Rectal smooth muscle tissue (tissue), 1 donor: Measurements from ENCODE around the gene NAPSA.

Source experiments
- H3K27ac ChIP-seq: one replicate; pipeline ENCODE4 v1.7.0; 2013; ENCODE audit warnings: low read depth, low read length, inconsistent platforms
- H3K27me3 ChIP-seq: one replicate; pipeline ENCODE4 v1.7.0; 2013; ENCODE audit warnings: low read length; ENCODE audit not compliant: control insufficient read depth, insufficient read depth
- H3K36me3 ChIP-seq: one replicate; pipeline ENCODE4 v1.7.0; 2013; ENCODE audit warnings: low read length; ENCODE audit not compliant: control insufficient read depth, insufficient read depth
- H3K4me1 ChIP-seq: one replicate; pipeline ENCODE4 v1.7.0; 2013; ENCODE audit warnings: low read length; ENCODE audit not compliant: control insufficient read depth, insufficient read depth
- H3K4me3 ChIP-seq: one replicate; pipeline ENCODE4 v1.7.0; 2013; ENCODE audit warnings: low read length
- H3K9ac ChIP-seq: one replicate; pipeline ENCODE4 v1.7.0; 2013; ENCODE audit warnings: low read length

NAPSA gene

GRCh38 chr19:50365434-50366306 lies at the start of gene NAPSA:
Gene NAPSA (minus strand): TSS chr19:50365639. CDS start chr19:50365621, 18 bp downstream.
- H3K36me3 ChIP-seq = no peaks in the 10 kb centered on the region
- no peak within 1 kb of the TSS for H3K4me3 ChIP-seq
- H3K4me1 ChIP-seq = no peaks in the 10 kb centered on the region
- no peaks in the 10 kb centered on the region for H3K27me3 ChIP-seq
- H3K9ac ChIP-seq = no peak within 1 kb of the TSS
- no peak within 1 kb of the TSS for H3K27ac ChIP-seq

- Histone ChIP-seq H3K27ac (no peak overlapping the region), H3K27me3 (peaks cover 4% of the 10 kb centered on the region), H3K4me1 (no peaks in the 10 kb centered on the region), H3K4me3 (no peak overlapping the region), H3K9ac (no peak overlapping the region), H3K36me3 (peaks cover 2% of the 10 kb centered on the region)
Observed at GRCh38 chr19:50413531-50413930, 48.1 kb upstream of the NAPSA start.

- H3K9ac ChIP-seq = no peak overlapping the region
- peaks cover 2% of the 10 kb centered on the region for H3K36me3 ChIP-seq
- H3K4me3 ChIP-seq = no peak overlapping the region
- H3K27me3 ChIP-seq = no peaks in the 10 kb centered on the region
- no peaks in the 10 kb centered on the region for H3K4me1 ChIP-seq
- H3K27ac ChIP-seq = no peak overlapping the region
Observed at GRCh38 chr19:50413096-50413495, 47.7 kb upstream of the NAPSA start.

- no peaks in the 10 kb centered on the region for H3K4me1 ChIP-seq
- no peak overlapping the region for H3K4me3 ChIP-seq
- H3K27me3 ChIP-seq = no peaks in the 10 kb centered on the region
- H3K36me3 ChIP-seq = peaks cover 2% of the 10 kb centered on the region
- H3K9ac ChIP-seq = no peak overlapping the region
- H3K27ac ChIP-seq = no peak overlapping the region
Observed at GRCh38 chr19:50412419-50412818, 47.0 kb upstream of the NAPSA start.

- H3K36me3 ChIP-seq = peaks cover 2% of the 10 kb centered on the region
Observed at GRCh38 chr19:50410109-50410508, 44.7 kb upstream of the NAPSA start.

GRCh38 chr19:50409347-50409746 lies 43.9 kb upstream of the NAPSA start:
- Histone ChIP-seq H3K4me3 (no peak overlapping the region), H3K9ac (no peak overlapping the region), H3K27ac (no peak overlapping the region), H3K27me3 (no peaks in the 10 kb centered on the region), H3K4me1 (no peaks in the 10 kb centered on the region), H3K36me3 (peaks cover 2% of the 10 kb centered on the region)

More at GRCh38 chr19:50410109-50410508, 44.7 kb upstream of the NAPSA start:
- Histone ChIP-seq H3K4me3 (no peak overlapping the region), H3K27ac (no peak overlapping the region), H3K27me3 (no peaks in the 10 kb centered on the region), H3K4me1 (no peaks in the 10 kb centered on the region), H3K9ac (no peak overlapping the region)

GRCh38 chr19:50406829-50407228 lies 41.4 kb upstream of the NAPSA start:
- H3K27me3 ChIP-seq = no peaks in the 10 kb centered on the region
- H3K27ac ChIP-seq = no peak overlapping the region
- H3K4me1 ChIP-seq = no peaks in the 10 kb centered on the region
- no peak overlapping the region for H3K4me3 ChIP-seq
- H3K36me3 ChIP-seq = peaks cover 4% of the 10 kb centered on the region
- H3K9ac ChIP-seq = no peak overlapping the region

GRCh38 chr19:50406156-50406820 lies 40.8 kb upstream of the NAPSA start:
- peaks cover 4% of the 10 kb centered on the region for H3K36me3 ChIP-seq
- H3K4me3 ChIP-seq = no peak overlapping the region
- H3K27me3 ChIP-seq = no peaks in the 10 kb centered on the region

GRCh38 chr19:50402544-50403301 lies 37.3 kb upstream of the NAPSA start:
- Histone ChIP-seq H3K4me3 (no peak overlapping the region), H3K36me3 (peaks cover 2% of the 10 kb centered on the region), H3K4me1 (no peaks in the 10 kb centered on the region), H3K27ac (no peak overlapping the region), H3K9ac (no peak overlapping the region), H3K27me3 (no peaks in the 10 kb centered on the region)

More at GRCh38 chr19:50406156-50406820, 40.8 kb upstream of the NAPSA start:
- H3K4me1 ChIP-seq = no peaks in the 10 kb centered on the region
- H3K27ac ChIP-seq = no peak overlapping the region
- H3K9ac ChIP-seq = no peak overlapping the region

GRCh38 chr19:50401605-50402450 lies 36.4 kb upstream of the NAPSA start:
- H3K27me3 ChIP-seq = no peaks in the 10 kb centered on the region
- no peaks in the 10 kb centered on the region for H3K4me1 ChIP-seq
- no peak overlapping the region for H3K4me3 ChIP-seq
- peaks cover 2% of the 10 kb centered on the region for H3K36me3 ChIP-seq
- no peak overlapping the region for H3K9ac ChIP-seq
- no peak overlapping the region for H3K27ac ChIP-seq

- H3K9ac ChIP-seq = no peak overlapping the region
- H3K27ac ChIP-seq = no peak overlapping the region
- H3K27me3 ChIP-seq = no peaks in the 10 kb centered on the region
- peaks cover 2% of the 10 kb centered on the region for H3K36me3 ChIP-seq
- no peaks in the 10 kb centered on the region for H3K4me1 ChIP-seq
- no peak overlapping the region for H3K4me3 ChIP-seq
Observed at GRCh38 chr19:50399368-50399745, 33.9 kb upstream of the NAPSA start.
